ENCODE measurements around the gene PGM1. TPM values are rescaled to one million over a fixed set of nuclear protein-coding genes. Genes with fewer than 3 reads are reported as not detected.

Gene PGM1
- polyA plus RNA-seq, 3 donors from 2014 or later, result 61.6 to 108 (median 67.4) TPM

GRCh38 chr1:63626222-63626621, 33.0 kb downstream of the PGM1 start:
- DNase-seq, result no peak
- no peaks in the 10 kb centered on the region for H3K9me3 Mint-ChIP-seq
- no peak overlapping the region for H3K4me3 Mint-ChIP-seq
- H3K27ac Mint-ChIP-seq, result no peak overlapping the region
- H3K4me1 Mint-ChIP-seq, result peaks cover 11 to 30% of the 10 kb centered on the region in 2 donors
- H3K36me3 Mint-ChIP-seq, result peaks cover 4% of the 10 kb centered on the region in 3 donors
- H3K27me3 Mint-ChIP-seq (ENCODE audit: low read depth in 3 of 3), result no peaks in the 10 kb centered on the region

- Mint-ChIP-seq H3K4me3 (no peak overlapping the region), H3K36me3 (peaks cover 8 to 22% (median 17%) of the 10 kb centered on the region in 3 donors), H3K4me1 (peaks cover 11 to 30% of the 10 kb centered on the region in 2 donors), H3K9me3 (no peaks in the 10 kb centered on the region), H3K27ac (no peak overlapping the region), H3K27me3 (ENCODE audit: low read depth in 3 of 3) (no peaks in the 10 kb centered on the region)
- no peak for DNase-seq
Observed at GRCh38 chr1:63628607-63629006, 35.4 kb downstream of the PGM1 start.

GRCh38 chr1:63630238-63630637, 37.0 kb downstream of the PGM1 start:
- peaks cover 17 to 37% (median 24%) of the 10 kb centered on the region in 3 donors for H3K36me3 Mint-ChIP-seq

GRCh38 chr1:63630666-63631065, 37.5 kb downstream of the PGM1 start:
- peaks cover 18 to 41% (median 26%) of the 10 kb centered on the region in 3 donors for H3K36me3 Mint-ChIP-seq
- peaks cover 7 to 22% of the 10 kb centered on the region in 2 donors for H3K4me1 Mint-ChIP-seq
- no peak overlapping the region for H3K27ac Mint-ChIP-seq
- no peaks in the 10 kb centered on the region for H3K27me3 Mint-ChIP-seq (ENCODE audit: low read depth in 3 of 3)
- H3K9me3 Mint-ChIP-seq, result no peaks in the 10 kb centered on the region
- DNase-seq, result no peak
- H3K4me3 Mint-ChIP-seq, result no peak overlapping the region

More at GRCh38 chr1:63630238-63630637, 37.0 kb downstream of the PGM1 start:
- Mint-ChIP-seq H3K27me3 (ENCODE audit: low read depth in 3 of 3) (no peaks in the 10 kb centered on the region), H3K4me1 (peaks cover 11 to 26% of the 10 kb centered on the region in 2 donors), H3K9me3 (no peaks in the 10 kb centered on the region), H3K4me3 (no peak overlapping the region), H3K27ac (no peak overlapping the region)
- DNase-seq, result no peak

- Mint-ChIP-seq H3K9me3 (no peaks in the 10 kb centered on the region), H3K4me3 (no peak overlapping the region), H3K4me1 (peaks cover 1 to 8% of the 10 kb centered on the region in 2 donors), H3K27me3 (ENCODE audit: low read depth in 3 of 3) (peaks cover 0 to 2% (median 0%) of the 10 kb centered on the region in 3 donors), H3K36me3 (peaks cover 31 to 53% (median 36%) of the 10 kb centered on the region in 3 donors), H3K27ac (no peak overlapping the region)
- DNase-seq, result no peak
Observed at GRCh38 chr1:63632110-63632509, 38.9 kb downstream of the PGM1 start.

GRCh38 chr1:63633281-63633680, 40.1 kb downstream of the PGM1 start:
- DNase-seq, result no peak
- peaks cover 1 to 2% of the 10 kb centered on the region in 2 donors for H3K4me1 Mint-ChIP-seq
- H3K9me3 Mint-ChIP-seq, result no peaks in the 10 kb centered on the region
- no peak overlapping the region for H3K4me3 Mint-ChIP-seq
- H3K27me3 Mint-ChIP-seq (ENCODE audit: low read depth in 3 of 3), result peaks cover 0 to 2% (median 0%) of the 10 kb centered on the region in 3 donors
- H3K27ac Mint-ChIP-seq, result no peak overlapping the region
- H3K36me3 Mint-ChIP-seq, result peaks cover 42 to 65% (median 47%) of the 10 kb centered on the region in 3 donors

- Mint-ChIP-seq H3K4me3 (no peak overlapping the region), H3K36me3 (peaks cover 51 to 77% (median 57%) of the 10 kb centered on the region in 3 donors), H3K27ac (peak overlapping the region in 1 of 6 donors; percentile 18), H3K4me1 (no peaks in the 10 kb centered on the region), H3K27me3 (ENCODE audit: low read depth in 3 of 3) (peaks cover 0 to 2% (median 0%) of the 10 kb centered on the region in 3 donors), H3K9me3 (no peaks in the 10 kb centered on the region)
- no peak for DNase-seq
Observed at GRCh38 chr1:63634471-63634870, 41.3 kb downstream of the PGM1 start.

- peaks cover 56 to 85% (median 64%) of the 10 kb centered on the region in 3 donors for H3K36me3 Mint-ChIP-seq
- no peaks in the 10 kb centered on the region for H3K4me1 Mint-ChIP-seq
- no peaks in the 10 kb centered on the region for H3K9me3 Mint-ChIP-seq
- peaks cover 0 to 2% (median 0%) of the 10 kb centered on the region in 3 donors for H3K27me3 Mint-ChIP-seq (ENCODE audit: low read depth in 3 of 3)
- no peak overlapping the region for H3K4me3 Mint-ChIP-seq
- H3K27ac Mint-ChIP-seq, result peak overlapping the region in 1 of 6 donors; percentile 27
- no peak for DNase-seq
Observed at GRCh38 chr1:63635681-63636080, 42.5 kb downstream of the PGM1 start.

- H3K27me3 Mint-ChIP-seq (ENCODE audit: low read depth in 3 of 3), result peaks cover 0 to 2% (median 0%) of the 10 kb centered on the region in 3 donors
- H3K4me3 Mint-ChIP-seq, result no peak overlapping the region
- no peaks in the 10 kb centered on the region for H3K4me1 Mint-ChIP-seq
- no peaks in the 10 kb centered on the region for H3K9me3 Mint-ChIP-seq
- H3K36me3 Mint-ChIP-seq, result peaks cover 53 to 86% (median 64%) of the 10 kb centered on the region in 3 donors
- H3K27ac Mint-ChIP-seq, result no peak overlapping the region
- DNase-seq, result no peak
Observed at GRCh38 chr1:63636192-63637105, 43.2 kb downstream of the PGM1 start.

- H3K4me3 Mint-ChIP-seq, result no peak overlapping the region
- no peaks in the 10 kb centered on the region for H3K9me3 Mint-ChIP-seq
- no peak overlapping the region for H3K27ac Mint-ChIP-seq
- no peaks in the 10 kb centered on the region for H3K4me1 Mint-ChIP-seq
- no peak for DNase-seq
- H3K27me3 Mint-ChIP-seq (ENCODE audit: low read depth in 3 of 3), result peaks cover 0 to 2% (median 0%) of the 10 kb centered on the region in 3 donors
- H3K36me3 Mint-ChIP-seq, result peaks cover 56 to 87% (median 59%) of the 10 kb centered on the region in 3 donors
Observed at GRCh38 chr1:63638471-63638870, 45.3 kb downstream of the PGM1 start.

GRCh38 chr1:63638875-63639274, 45.7 kb downstream of the PGM1 start:
- Mint-ChIP-seq H3K9me3 (no peaks in the 10 kb centered on the region), H3K36me3 (peaks cover 57 to 89% (median 60%) of the 10 kb centered on the region in 3 donors), H3K4me3 (no peak overlapping the region), H3K27me3 (ENCODE audit: low read depth in 3 of 3) (peaks cover 0 to 4% (median 0%) of the 10 kb centered on the region in 3 donors), H3K4me1 (no peaks in the 10 kb centered on the region), H3K27ac (no peak overlapping the region)
- no peak for DNase-seq

GRCh38 chr1:63640633-63641567, 47.7 kb downstream of the PGM1 start:
- DNase-seq, result no peak
- no peak overlapping the region for H3K4me3 Mint-ChIP-seq
- no peaks in the 10 kb centered on the region for H3K9me3 Mint-ChIP-seq
- H3K4me1 Mint-ChIP-seq, result no peaks in the 10 kb centered on the region
- H3K36me3 Mint-ChIP-seq, result peaks cover 48 to 73% (median 59%) of the 10 kb centered on the region in 3 donors
- H3K27ac Mint-ChIP-seq, result no peak overlapping the region
- H3K27me3 Mint-ChIP-seq (ENCODE audit: low read depth in 3 of 3), result peaks cover 0 to 4% (median 0%) of the 10 kb centered on the region in 3 donors

- no peaks in the 10 kb centered on the region for H3K9me3 Mint-ChIP-seq
- peaks cover 43 to 68% (median 55%) of the 10 kb centered on the region in 3 donors for H3K36me3 Mint-ChIP-seq
- H3K27ac Mint-ChIP-seq, result no peak overlapping the region
- no peak for DNase-seq
- no peaks in the 10 kb centered on the region for H3K4me1 Mint-ChIP-seq
- no peak overlapping the region for H3K4me3 Mint-ChIP-seq
- peaks cover 0 to 2% (median 0%) of the 10 kb centered on the region in 3 donors for H3K27me3 Mint-ChIP-seq (ENCODE audit: low read depth in 3 of 3)
Observed at GRCh38 chr1:63641615-63642014, 48.4 kb downstream of the PGM1 start.

Data from immature natural killer cell (primary cell).